Tibial nerve (tissue), 4 donors: ENCODE results near the gene GNAQ. TPM values are rescaled to one million over a fixed set of nuclear protein-coding genes. Genes with fewer than 3 reads are reported as not detected.

Source experiments
- DNase-seq, 2 donors: peaks; one replicate each; pipeline ENCODE4 v3.0.0-alpha.2; 2019; ENCODE audit warnings: low spot score in 2 of 2
- H3K27ac ChIP-seq, 4 donors: fragments of 200-600 bp; sonication (generic) in 3 of 4; one replicate each; pipeline ENCODE4 v1.5.1; 2017 to 2019; ENCODE audit warnings: mild to moderate bottlenecking in 1 of 4
- H3K27me3 ChIP-seq, 2 donors: fragments of 200-600 bp; sonication (generic) in 1 of 2; one replicate each; pipeline versions ENCODE4 v1.5.1 to v1.6.0; 2017 to 2019
- H3K36me3 ChIP-seq, 3 donors: fragments of 200-600 bp; sonication (generic); one replicate each; pipeline ENCODE4 v1.5.1; 2018 to 2019
- H3K4me1 ChIP-seq, 4 donors: fragments of 200-600 bp; sonication (generic) in 3 of 4; one replicate each; pipeline ENCODE4 v1.5.1; 2017 to 2019
- H3K4me3 ChIP-seq, 4 donors: fragments of 200-600 bp; sonication (generic) in 3 of 4; one replicate each; pipeline ENCODE4 v1.5.1; 2017 to 2019; ENCODE audit warnings: mild to moderate bottlenecking in 1 of 4, moderate library complexity in 1 of 4
- H3K9me3 ChIP-seq, 4 donors: fragments of 200-600 bp; sonication (generic) in 3 of 4; one replicate each; pipeline ENCODE4 v1.5.1; 2017 to 2019
- EP300 ChIP-seq, 2 donors: sonication (generic); formaldehyde crosslinking; IDR thresholded peaks; one replicate each; pipeline ENCODE4 v1.6.1; 2017; ENCODE audit warnings: antibody characterized with exemption in 2 of 2, mild to moderate bottlenecking in 1 of 2
- POLR2A ChIP-seq, 2 donors: fragments of 450-650 bp; IDR thresholded peaks; one replicate each; pipeline ENCODE4 v1.6.1; 2017; ENCODE audit warnings: antibody characterized with exemption in 2 of 2, mild to moderate bottlenecking in 2 of 2, moderate library complexity in 2 of 2
- WGBS, 2 donors: methylation state at CpG; one replicate each; pipeline ENCODE4 v1.1.5; 2018; 5-methylcytosine and 5-hydroxymethylcytosine counted together
- total RNA-seq, 4 donors: library from RNA; depleted of rRNA; stranded (reverse); fragments of >200 nt; gene quantifications; one replicate each; pipeline ENCODE4 v1.1.0, GENCODE V29; 2016
- TF ChIP-seq, protein P1 (sequence below), 5 experiments: fragments of 200-600 bp in 3 of 5; fragments of 450-650 bp in 2 of 5; sonication (generic) in 3 of 5; IDR thresholded peaks; one replicate each; pipeline ENCODE4 v1.5.1; 2016 to 2019; ENCODE audit warnings: antibody characterized with exemption in 5 of 5, mild to moderate bottlenecking in 3 of 5, moderate library complexity in 2 of 5

Gene GNAQ
- total RNA-seq, 4 donors from 2014 or later: 38.7 to 50.3 (median 41.6) TPM

DNA sequence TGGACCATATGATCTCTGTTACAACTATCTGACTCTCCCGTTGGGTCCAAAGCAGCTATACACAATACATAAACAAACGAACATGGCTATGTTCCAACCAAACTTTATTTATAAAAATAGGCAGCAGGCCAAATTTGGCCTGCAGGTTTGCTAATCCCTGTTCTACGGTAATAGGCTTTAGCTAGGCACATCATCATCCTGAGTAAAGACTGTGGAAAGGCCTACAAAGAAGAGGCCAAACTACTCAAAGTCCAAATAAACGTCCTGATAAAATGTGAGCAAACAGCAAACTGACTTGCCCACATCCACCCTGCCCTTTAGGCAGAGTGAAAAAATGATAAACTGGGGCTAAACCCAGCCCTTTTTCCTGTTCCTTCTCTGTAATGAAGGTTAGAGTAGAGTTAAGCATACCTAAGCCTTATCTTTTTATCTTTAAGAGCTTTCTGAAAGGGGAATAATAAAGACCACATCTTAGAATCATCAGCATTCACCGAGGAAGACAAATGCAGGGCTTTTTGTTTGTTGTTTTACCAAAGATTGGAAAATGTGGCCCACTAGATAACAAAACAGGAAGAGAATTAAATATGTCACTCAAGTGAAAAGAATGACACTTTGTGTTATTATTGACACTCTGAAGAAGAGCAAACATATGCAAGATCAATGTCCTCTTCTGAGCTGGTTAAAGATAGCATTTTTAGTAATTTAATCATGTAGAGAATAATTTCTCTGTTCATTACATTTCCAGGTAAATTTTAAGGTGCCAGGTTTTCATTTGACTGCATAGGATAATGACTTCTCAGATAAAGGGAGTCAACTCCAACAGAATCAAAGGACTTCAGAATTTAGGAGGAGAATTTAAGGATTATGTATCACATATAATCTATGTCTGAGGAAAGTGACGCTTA is 223.5 kb downstream of the GNAQ start:
- peaks cover 0 to 6% (median 0%) of the 10 kb centered on the region in 4 donors for H3K4me1 ChIP-seq
- no peaks in the 10 kb centered on the region for H3K9me3 ChIP-seq
- no peak for DNase-seq
- no peaks in the 10 kb centered on the region for H3K27me3 ChIP-seq
- no peak overlapping the region for H3K4me3 ChIP-seq
- H3K27ac ChIP-seq: no peak overlapping the region
- 70 to 71% methylated on average over 6 of the region's 6 CpGs for WGBS, 2 donors
- peaks cover 0 to 17% (median 0%) of the 10 kb centered on the region in 3 donors for H3K36me3 ChIP-seq
- TF ChIP-seq, protein P1, sequence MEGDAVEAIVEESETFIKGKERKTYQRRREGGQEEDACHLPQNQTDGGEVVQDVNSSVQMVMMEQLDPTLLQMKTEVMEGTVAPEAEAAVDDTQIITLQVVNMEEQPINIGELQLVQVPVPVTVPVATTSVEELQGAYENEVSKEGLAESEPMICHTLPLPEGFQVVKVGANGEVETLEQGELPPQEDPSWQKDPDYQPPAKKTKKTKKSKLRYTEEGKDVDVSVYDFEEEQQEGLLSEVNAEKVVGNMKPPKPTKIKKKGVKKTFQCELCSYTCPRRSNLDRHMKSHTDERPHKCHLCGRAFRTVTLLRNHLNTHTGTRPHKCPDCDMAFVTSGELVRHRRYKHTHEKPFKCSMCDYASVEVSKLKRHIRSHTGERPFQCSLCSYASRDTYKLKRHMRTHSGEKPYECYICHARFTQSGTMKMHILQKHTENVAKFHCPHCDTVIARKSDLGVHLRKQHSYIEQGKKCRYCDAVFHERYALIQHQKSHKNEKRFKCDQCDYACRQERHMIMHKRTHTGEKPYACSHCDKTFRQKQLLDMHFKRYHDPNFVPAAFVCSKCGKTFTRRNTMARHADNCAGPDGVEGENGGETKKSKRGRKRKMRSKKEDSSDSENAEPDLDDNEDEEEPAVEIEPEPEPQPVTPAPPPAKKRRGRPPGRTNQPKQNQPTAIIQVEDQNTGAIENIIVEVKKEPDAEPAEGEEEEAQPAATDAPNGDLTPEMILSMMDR (IDR thresholded peaks at IDR 0.05): no peak
- no peak for TF ChIP-seq POLR2A (IDR thresholded peaks at IDR 0.05)
- no peak for TF ChIP-seq EP300 (IDR thresholded peaks at IDR 0.05)

DNA sequence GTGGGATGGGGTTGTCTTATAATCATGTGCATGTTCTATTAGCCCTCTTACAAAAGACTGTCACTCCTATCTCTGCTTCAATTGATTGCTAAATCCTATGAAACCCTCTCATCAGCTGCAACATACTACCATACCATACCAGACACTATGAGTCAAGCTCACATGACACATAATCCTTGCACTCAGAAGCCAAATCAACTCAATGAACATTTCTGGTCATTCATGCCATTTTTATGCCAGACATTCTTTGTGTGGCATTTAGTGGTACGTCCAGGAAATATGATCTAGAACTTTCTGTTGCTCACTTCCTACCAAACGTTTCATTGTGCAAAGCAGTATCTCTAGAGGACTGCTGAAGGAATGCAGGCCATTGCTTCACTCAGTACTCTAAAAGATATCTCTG is 224.3 kb downstream of the GNAQ start:
- no peaks in the 10 kb centered on the region for H3K27me3 ChIP-seq
- peaks cover 0 to 6% (median 0%) of the 10 kb centered on the region in 4 donors for H3K4me1 ChIP-seq
- no peak overlapping the region for H3K27ac ChIP-seq
- H3K36me3 ChIP-seq: peaks cover 0 to 18% (median 0%) of the 10 kb centered on the region in 3 donors
- DNase-seq: no peak
- no peaks in the 10 kb centered on the region for H3K9me3 ChIP-seq
- no peak overlapping the region for H3K4me3 ChIP-seq
- WGBS, 2 donors: 28 to 29% methylated on average over 2 of the region's 2 CpGs
- TF ChIP-seq, protein P1 (IDR thresholded peaks at IDR 0.05): no peak
- TF ChIP-seq EP300 (IDR thresholded peaks at IDR 0.05) (no peak), POLR2A (IDR thresholded peaks at IDR 0.05) (no peak)

DNA sequence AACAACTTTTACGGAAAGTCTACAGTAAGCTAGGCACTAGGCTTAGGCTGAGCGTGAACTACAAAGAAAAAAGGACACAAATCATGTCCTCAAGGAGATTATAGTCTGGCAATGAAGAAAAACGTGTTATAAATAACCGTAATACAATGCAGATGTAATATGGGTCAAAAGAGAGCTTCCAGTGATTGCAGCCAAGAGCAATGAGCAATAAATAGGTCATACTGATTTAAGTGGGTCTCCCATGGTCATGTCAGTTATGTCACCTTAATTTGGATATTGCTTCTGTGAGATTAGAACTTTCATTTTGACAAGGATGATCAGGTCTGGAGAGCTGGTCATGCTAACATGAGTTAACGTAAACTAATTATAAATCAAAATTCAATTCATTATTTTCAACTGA is 224.9 kb downstream of the GNAQ start:
- TF ChIP-seq, protein P1 (IDR thresholded peaks at IDR 0.05): no peak
- no peak for TF ChIP-seq EP300 (IDR thresholded peaks at IDR 0.05)
- TF ChIP-seq POLR2A (IDR thresholded peaks at IDR 0.05): no peak
- peaks cover 0 to 15% (median 0%) of the 10 kb centered on the region in 3 donors for H3K36me3 ChIP-seq
- no peaks in the 10 kb centered on the region for H3K27me3 ChIP-seq
- H3K4me1 ChIP-seq: peaks cover 0 to 6% (median 0%) of the 10 kb centered on the region in 4 donors
- H3K27ac ChIP-seq: no peak overlapping the region
- no peak for DNase-seq
- H3K9me3 ChIP-seq: no peaks in the 10 kb centered on the region
- H3K4me3 ChIP-seq: no peak overlapping the region
- WGBS, 2 donors: 91 to 93% methylated on average over 5 of the region's 5 CpGs

DNA sequence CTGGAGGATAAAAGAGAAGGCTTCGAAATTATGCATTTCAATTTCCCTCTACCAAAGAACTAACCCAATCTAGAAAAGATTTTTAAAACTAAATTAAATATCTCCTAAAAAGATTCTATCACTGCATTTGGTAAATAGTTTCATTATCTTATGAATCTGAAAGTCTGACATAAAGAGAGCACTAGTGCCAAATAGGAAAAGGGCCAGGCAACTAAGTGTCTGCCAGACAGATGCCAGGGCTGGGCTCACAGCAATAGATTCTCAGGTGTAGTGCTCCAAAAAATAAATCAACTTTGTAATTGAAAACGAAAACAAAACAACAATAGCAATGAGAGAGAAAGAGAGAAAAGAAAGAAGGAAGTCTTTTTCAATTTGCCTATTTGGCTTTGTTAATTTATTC is 225.8 kb downstream of the GNAQ start:
- no peak for DNase-seq
- Histone ChIP-seq H3K36me3 (peaks cover 0 to 19% (median 0%) of the 10 kb centered on the region in 3 donors), H3K27me3 (no peaks in the 10 kb centered on the region), H3K27ac (no peak overlapping the region), H3K4me1 (peaks cover 0 to 6% (median 0%) of the 10 kb centered on the region in 4 donors), H3K9me3 (no peaks in the 10 kb centered on the region), H3K4me3 (no peak overlapping the region)
- no peak for TF ChIP-seq POLR2A (IDR thresholded peaks at IDR 0.05)
- TF ChIP-seq EP300 (IDR thresholded peaks at IDR 0.05): no peak
- TF ChIP-seq, protein P1 (IDR thresholded peaks at IDR 0.05): no peak
- WGBS, 2 donors: 86 to 87% methylated on average over 2 of the region's 2 CpGs

DNA sequence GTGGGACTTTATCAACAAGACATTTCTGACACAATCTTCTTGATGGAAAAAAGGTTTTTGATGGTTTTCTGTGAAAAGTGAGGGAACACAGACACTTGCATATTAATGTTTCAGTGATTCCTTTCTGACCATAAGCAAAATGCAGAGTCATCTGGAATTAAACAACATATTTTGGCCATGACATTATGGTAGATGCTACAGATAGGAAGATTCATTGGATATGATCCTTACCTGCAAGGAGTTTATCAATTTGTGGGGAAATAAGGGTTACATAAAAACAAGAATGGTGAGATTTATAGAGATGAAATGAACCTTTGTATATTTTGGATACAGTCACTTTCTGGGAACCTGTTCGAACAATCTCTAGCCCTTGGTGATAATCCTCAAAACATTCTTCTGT is 228.2 kb downstream of the GNAQ start:
- no peaks in the 10 kb centered on the region for H3K27me3 ChIP-seq
- no peaks in the 10 kb centered on the region for H3K9me3 ChIP-seq
- DNase-seq: no peak
- TF ChIP-seq POLR2A (IDR thresholded peaks at IDR 0.05) (no peak), EP300 (IDR thresholded peaks at IDR 0.05) (no peak)
- TF ChIP-seq, protein P1 (IDR thresholded peaks at IDR 0.05): no peak
- H3K36me3 ChIP-seq: peaks cover 0 to 10% (median 0%) of the 10 kb centered on the region in 3 donors
- H3K4me3 ChIP-seq: no peak overlapping the region
- peaks cover 0 to 9% (median under 1%) of the 10 kb centered on the region in 4 donors for H3K4me1 ChIP-seq
- WGBS, 2 donors: 82 to 92% methylated on average over 1 of the region's 1 CpG
- H3K27ac ChIP-seq: no peak overlapping the region
